Right atrium auricular region (tissue), 2 donors: Measurements from ENCODE around the gene ANO7. TPM values are rescaled to one million over a fixed set of nuclear protein-coding genes. Genes with fewer than 3 reads are reported as not detected.

Experiments
- DNase-seq: peaks from one replicate; pipeline ENCODE4 v3.0.0-alpha.2; 2019; ENCODE audit warnings: low spot score
- H3K27ac ChIP-seq, 2 donors: fragments of 200-600 bp; sonication (generic); 1 replicate in 1 of 2; 2 replicates in 1 of 2; pipeline ENCODE4 v1.5.1; 2016 to 2019
- H3K27me3 ChIP-seq, 2 donors: fragments of 200-600 bp; sonication (generic); one replicate each; pipeline versions ENCODE4 v1.5.1 to v1.6.0; 2017 to 2019
- H3K36me3 ChIP-seq: fragments of 200-600 bp; sonication (generic); one replicate; pipeline ENCODE4 v1.5.1; 2016
- H3K4me1 ChIP-seq, 2 donors: fragments of 200-600 bp; sonication (generic); one replicate each; pipeline versions ENCODE4 v1.5.1 to v1.6.0; 2017 to 2019
- H3K4me3 ChIP-seq, 2 donors: fragments of 200-600 bp; sonication (generic); 1 replicate in 1 of 2; 2 replicates in 1 of 2; pipeline ENCODE4 v1.5.1; 2017 to 2019; ENCODE audit warnings: mild to moderate bottlenecking in 1 of 2, moderate library complexity in 1 of 2
- H3K9me3 ChIP-seq, 2 donors: fragments of 200-600 bp; sonication (generic); one replicate each; pipeline ENCODE4 v1.5.1; 2019
- total RNA-seq, 2 donors: library from RNA; depleted of rRNA; stranded (reverse); fragments of >200 nt; gene quantifications; one replicate each; pipeline ENCODE4 v1.1.0, GENCODE V29; 2016
- TF ChIP-seq, protein P1 (sequence below), 2 donors: fragments of 200-600 bp; sonication (generic); IDR thresholded peaks; one replicate each; pipeline ENCODE4 v1.5.1; 2019; ENCODE audit warnings: antibody characterized with exemption in 2 of 2

The ANO7 gene
- total RNA-seq, 2 donors from 2014 or later = 1.1 to 1.3 TPM

DNA sequence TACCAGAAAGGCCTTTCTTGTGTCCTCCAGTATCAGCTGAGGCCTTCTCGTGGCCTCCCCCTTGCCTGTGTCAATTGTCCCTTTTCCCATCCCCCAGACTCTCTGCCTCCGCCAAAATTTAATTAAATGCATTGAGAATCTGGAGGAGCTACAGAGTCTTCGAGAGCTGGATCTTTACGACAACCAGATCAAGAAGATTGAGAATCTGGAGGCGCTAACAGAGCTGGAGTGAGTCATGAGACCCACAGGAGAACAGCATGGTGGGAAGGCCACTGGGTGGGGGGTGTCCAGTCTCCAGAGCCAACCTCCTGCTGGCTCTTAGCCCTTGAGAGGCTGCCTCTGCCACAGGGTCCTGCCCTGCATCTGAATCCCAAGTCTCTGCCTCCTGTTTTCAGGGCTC is 29.4 kb upstream of the ANO7 start:
- no peak overlapping the region for H3K4me3 ChIP-seq
- peaks cover 0 to 22% of the 10 kb centered on the region in 2 donors for H3K4me1 ChIP-seq
- no peaks in the 10 kb centered on the region for H3K27me3 ChIP-seq
- no peak for DNase-seq
- H3K36me3 ChIP-seq = peaks cover 32% of the 10 kb centered on the region
- no peak overlapping the region for H3K27ac ChIP-seq
- H3K9me3 ChIP-seq = no peaks in the 10 kb centered on the region
- TF ChIP-seq, protein P1, sequence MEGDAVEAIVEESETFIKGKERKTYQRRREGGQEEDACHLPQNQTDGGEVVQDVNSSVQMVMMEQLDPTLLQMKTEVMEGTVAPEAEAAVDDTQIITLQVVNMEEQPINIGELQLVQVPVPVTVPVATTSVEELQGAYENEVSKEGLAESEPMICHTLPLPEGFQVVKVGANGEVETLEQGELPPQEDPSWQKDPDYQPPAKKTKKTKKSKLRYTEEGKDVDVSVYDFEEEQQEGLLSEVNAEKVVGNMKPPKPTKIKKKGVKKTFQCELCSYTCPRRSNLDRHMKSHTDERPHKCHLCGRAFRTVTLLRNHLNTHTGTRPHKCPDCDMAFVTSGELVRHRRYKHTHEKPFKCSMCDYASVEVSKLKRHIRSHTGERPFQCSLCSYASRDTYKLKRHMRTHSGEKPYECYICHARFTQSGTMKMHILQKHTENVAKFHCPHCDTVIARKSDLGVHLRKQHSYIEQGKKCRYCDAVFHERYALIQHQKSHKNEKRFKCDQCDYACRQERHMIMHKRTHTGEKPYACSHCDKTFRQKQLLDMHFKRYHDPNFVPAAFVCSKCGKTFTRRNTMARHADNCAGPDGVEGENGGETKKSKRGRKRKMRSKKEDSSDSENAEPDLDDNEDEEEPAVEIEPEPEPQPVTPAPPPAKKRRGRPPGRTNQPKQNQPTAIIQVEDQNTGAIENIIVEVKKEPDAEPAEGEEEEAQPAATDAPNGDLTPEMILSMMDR (IDR thresholded peaks at IDR 0.05) = no peak

DNA sequence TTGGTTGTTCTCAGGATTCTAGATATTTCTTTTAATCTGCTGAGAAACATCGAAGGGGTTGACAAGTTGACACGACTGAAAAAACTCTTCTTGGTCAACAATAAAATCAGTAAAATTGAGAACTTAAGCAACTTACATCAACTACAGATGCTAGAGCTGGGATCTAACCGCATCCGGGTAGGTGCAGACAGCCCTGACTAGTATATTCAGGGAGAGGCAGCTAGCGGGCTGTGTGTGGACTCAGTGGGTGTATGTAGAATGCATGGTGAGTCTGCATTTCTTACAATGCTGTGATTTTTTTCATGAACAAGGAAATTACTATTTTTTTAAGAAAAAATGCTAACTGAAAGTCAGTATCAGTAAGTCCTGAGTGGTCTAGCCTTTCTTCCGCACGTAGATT is 28.2 kb upstream of the ANO7 start:
- Histone ChIP-seq H3K27ac (no peak overlapping the region), H3K27me3 (no peaks in the 10 kb centered on the region), H3K4me1 (peaks cover 0 to 22% of the 10 kb centered on the region in 2 donors), H3K36me3 (peaks cover 44% of the 10 kb centered on the region), H3K9me3 (no peaks in the 10 kb centered on the region), H3K4me3 (no peak overlapping the region)
- TF ChIP-seq, protein P1 (IDR thresholded peaks at IDR 0.05) = no peak
- no peak for DNase-seq

DNA sequence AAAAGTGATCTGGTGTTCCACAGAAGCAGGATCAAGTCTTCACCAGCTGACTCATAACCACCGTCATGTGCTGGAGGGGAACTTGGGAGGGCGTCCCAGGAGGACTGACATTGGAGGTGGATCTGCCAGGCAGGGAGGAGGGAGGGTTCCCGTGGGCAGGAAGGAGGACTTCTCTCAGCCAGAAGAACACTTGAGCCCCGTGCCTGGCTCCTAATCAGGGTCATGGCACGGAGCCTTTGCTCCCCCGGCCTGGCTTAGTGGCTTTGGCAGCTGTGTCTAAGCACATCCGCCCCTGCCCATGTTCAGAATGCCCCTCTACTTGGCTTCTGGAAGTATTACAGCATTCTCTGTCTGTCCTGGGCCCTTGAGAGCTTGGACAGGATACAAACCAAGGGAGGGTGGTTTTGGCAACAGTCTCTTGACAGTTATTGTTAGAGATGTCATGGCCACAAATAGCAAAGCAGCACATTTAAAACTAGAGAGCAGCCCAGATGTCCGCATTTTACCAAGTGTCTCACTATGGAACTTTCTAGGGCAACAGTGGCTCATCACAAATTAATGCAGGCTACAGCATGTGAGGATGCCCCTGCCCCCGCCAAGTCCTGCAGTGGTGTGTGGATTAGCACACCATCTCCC is 26.7 kb upstream of the ANO7 start:
- H3K9me3 ChIP-seq = no peaks in the 10 kb centered on the region
- DNase-seq = peak; percentile 89
- TF ChIP-seq, protein P1 (IDR thresholded peaks at IDR 0.05) = no peak
- peaks cover 0 to 22% of the 10 kb centered on the region in 2 donors for H3K4me1 ChIP-seq
- H3K4me3 ChIP-seq = no peak overlapping the region
- no peaks in the 10 kb centered on the region for H3K27me3 ChIP-seq
- H3K36me3 ChIP-seq = peaks cover 59% of the 10 kb centered on the region
- H3K27ac ChIP-seq = peak overlapping the region; percentile 72 to 87

DNA sequence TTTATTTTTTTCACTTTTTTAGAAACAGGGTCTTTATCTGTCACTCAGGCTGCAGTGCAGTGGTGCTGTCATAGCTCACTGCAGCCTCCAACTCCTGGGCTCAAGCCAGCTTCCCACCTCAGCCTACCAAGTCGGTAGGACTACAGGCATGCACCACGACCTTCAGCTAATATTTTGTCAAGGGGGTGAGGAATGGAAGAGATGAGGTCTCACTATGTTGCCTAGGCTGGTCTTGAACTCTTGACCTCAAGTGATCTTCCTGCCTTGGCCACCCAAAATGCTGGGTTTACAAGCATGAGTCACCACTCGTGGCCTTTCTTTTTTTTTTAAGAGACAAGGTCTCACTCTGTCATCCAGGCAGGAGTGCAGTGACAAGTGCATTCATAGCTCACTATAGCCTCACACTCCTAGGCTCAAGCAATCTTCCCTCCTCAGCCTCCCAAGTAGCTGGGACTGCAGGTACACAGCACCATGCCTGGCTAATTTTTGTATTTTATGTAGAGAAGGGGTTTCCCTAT is 24.8 kb upstream of the ANO7 start:
- peaks cover 70% of the 10 kb centered on the region for H3K36me3 ChIP-seq
- no peaks in the 10 kb centered on the region for H3K27me3 ChIP-seq
- no peak for DNase-seq
- no peak overlapping the region for H3K27ac ChIP-seq
- TF ChIP-seq, protein P1 (IDR thresholded peaks at IDR 0.05) = no peak
- no peaks in the 10 kb centered on the region for H3K9me3 ChIP-seq
- H3K4me1 ChIP-seq = peaks cover 0 to 22% of the 10 kb centered on the region in 2 donors
- H3K4me3 ChIP-seq = no peak overlapping the region

DNA sequence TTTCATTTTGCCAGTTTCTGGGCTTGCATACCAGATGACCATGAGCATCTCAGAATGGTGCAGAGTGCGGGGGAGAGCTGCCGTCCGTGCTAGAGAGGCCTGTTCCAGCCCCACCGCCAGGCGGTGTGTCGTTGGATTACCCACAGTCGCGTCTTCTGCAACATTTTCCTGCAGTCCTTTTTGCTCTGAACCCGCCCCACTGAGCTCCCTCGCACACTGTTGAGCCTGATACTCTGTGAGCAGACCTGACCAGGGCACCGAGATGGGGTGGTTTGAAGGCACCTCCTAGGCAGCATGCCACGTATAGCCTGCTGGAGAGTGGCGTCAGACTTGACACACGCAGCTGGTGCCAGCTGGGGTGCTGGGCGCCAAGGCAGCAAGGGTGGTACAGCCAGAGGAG is 20.1 kb upstream of the ANO7 start:
- H3K36me3 ChIP-seq = peaks cover 82% of the 10 kb centered on the region
- H3K27ac ChIP-seq = no peak overlapping the region
- H3K4me3 ChIP-seq = no peak overlapping the region
- H3K4me1 ChIP-seq = peaks cover 0 to under 1% of the 10 kb centered on the region in 2 donors
- peaks cover 0 to 17% of the 10 kb centered on the region in 2 donors for H3K9me3 ChIP-seq
- no peaks in the 10 kb centered on the region for H3K27me3 ChIP-seq
- no peak for DNase-seq
- TF ChIP-seq, protein P1 (IDR thresholded peaks at IDR 0.05) = no peak

DNA sequence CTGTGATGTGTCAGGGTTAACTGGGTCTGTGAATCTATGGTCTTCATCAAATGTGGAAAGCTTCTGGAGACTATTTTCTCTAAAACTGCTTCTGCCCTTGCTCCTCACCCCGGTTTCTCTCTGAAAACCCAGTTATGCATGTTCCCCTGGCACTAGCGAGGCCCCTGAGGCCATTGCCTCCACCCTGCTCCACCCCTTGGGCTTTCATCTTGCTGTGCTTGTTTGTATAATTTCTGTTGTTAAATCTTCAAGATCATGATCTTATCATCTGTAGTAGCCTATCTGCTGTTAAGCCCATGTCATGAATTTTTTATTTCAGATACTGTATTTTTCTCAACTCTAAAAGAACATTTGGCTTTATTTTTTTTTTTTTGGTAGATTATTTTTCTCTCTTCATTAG is 14.9 kb upstream of the ANO7 start:
- Histone ChIP-seq H3K4me1 (no peaks in the 10 kb centered on the region), H3K27ac (no peak overlapping the region), H3K4me3 (no peak overlapping the region), H3K36me3 (peaks cover 31% of the 10 kb centered on the region), H3K27me3 (no peaks in the 10 kb centered on the region), H3K9me3 (peaks cover 0 to 17% of the 10 kb centered on the region in 2 donors)
- TF ChIP-seq, protein P1 (IDR thresholded peaks at IDR 0.05) = no peak
- no peak for DNase-seq
